GM12891 (cell line): ENCODE data around the gene CHAC1.
"Not testable (repeated sequence)": the region's sequence is repeated elsewhere in the genome, so short reads cannot be mapped to it uniquely, and the experiment has no call there.

Source experiments
- DNase-seq: peaks from one replicate; pipeline ENCODE4 v3.0.0; 2011; ENCODE audit warnings: low spot score; ENCODE audit not compliant: insufficient read length
- FAIRE-seq: peaks from 2 replicates; lab custom pipeline; 2011; peaks lifted over from hg19 to GRCh38; lab: Jason Lieb, UNC
- PAX5 ChIP-seq: IDR thresholded peaks from 2 replicates; pipeline ENCODE4 v1.6.1; 2011; ENCODE audit warnings: low read length, moderate library complexity, mild to moderate bottlenecking; ENCODE audit not compliant: insufficient read depth, severe bottlenecking
- POLR2A ChIP-seq: IDR thresholded peaks from 2 replicates; pipeline ENCODE4 v1.6.1; 2011; ENCODE audit warnings: low read depth, low read length, control low read depth
- POLR2AphosphoS5 ChIP-seq: IDR thresholded peaks from 2 replicates; pipeline ENCODE4 v1.6.1; 2011; ENCODE audit warnings: low read depth, low read length, control low read depth
- POU2F2 ChIP-seq: IDR thresholded peaks from 2 replicates; pipeline ENCODE4 v1.6.1; 2011; ENCODE audit warnings: low read depth, mild to moderate bottlenecking, control low read depth, low read length, moderate library complexity
- SPI1 ChIP-seq: IDR thresholded peaks from 2 replicates; pipeline ENCODE4 v1.6.1; 2011; ENCODE audit warnings: low read depth, low read length, control low read depth
- TAF1 ChIP-seq: IDR thresholded peaks from 2 replicates; pipeline ENCODE4 v1.6.1; 2011; ENCODE audit warnings: low read depth, low read length, control low read depth

The CHAC1 gene

GRCh38 chr15:40955930-40956540, 2.8 kb downstream of the CHAC1 start:
- TF ChIP-seq TAF1 (no peak), POLR2AphosphoS5 (no peak), PAX5 (no peak), POLR2A (no peak), SPI1 (no peak), POU2F2 (no peak)
- DNase-seq = no peak
- FAIRE-seq = no peak

GRCh38 chr15:40956541-40956982, 3.3 kb downstream of the CHAC1 start:
- no peak for FAIRE-seq

GRCh38 chr15:40957041-40957555, 3.8 kb downstream of the CHAC1 start:
- no peak for DNase-seq
- FAIRE-seq = no peak
- TF ChIP-seq POLR2AphosphoS5 (no peak), POU2F2 (no peak), TAF1 (no peak), PAX5 (no peak), SPI1 (no peak), POLR2A (no peak)

More at GRCh38 chr15:40956541-40956982, 3.3 kb downstream of the CHAC1 start:
- TF ChIP-seq TAF1 (no peak), POLR2A (no peak), POLR2AphosphoS5 (no peak), PAX5 (no peak), POU2F2 (no peak), SPI1 (no peak)
- DNase-seq = no peak

GRCh38 chr15:40957581-40958051, 4.3 kb downstream of the CHAC1 start:
- FAIRE-seq = no peak
- no peak for DNase-seq
- TF ChIP-seq POU2F2 (no peak), PAX5 (no peak), POLR2AphosphoS5 (no peak), POLR2A (no peak), TAF1 (no peak), SPI1 (no peak)

GRCh38 chr15:40958146-40958545, 4.9 kb downstream of the CHAC1 start:
- FAIRE-seq (no peak), DNase-seq (no peak)
- no peak for TF ChIP-seq TAF1

- TF ChIP-seq PAX5 (no peak), POLR2AphosphoS5 (no peak), POLR2A (no peak), TAF1 (no peak), SPI1 (no peak), POU2F2 (no peak)
- no peak for DNase-seq
- no peak for FAIRE-seq
Measured at GRCh38 chr15:40958723-40959122, 5.5 kb downstream of the CHAC1 start.

GRCh38 chr15:40959331-40960141, 6.3 kb downstream of the CHAC1 start:
- FAIRE-seq (no peak), DNase-seq (no peak)
- TF ChIP-seq POLR2A (no peak), POLR2AphosphoS5 (no peak), TAF1 (no peak), POU2F2 (no peak), SPI1 (no peak), PAX5 (no peak)

- DNase-seq = no peak
- FAIRE-seq = no peak
- TF ChIP-seq POLR2A = no peak
Measured at GRCh38 chr15:40960151-40960885, 7.0 kb downstream of the CHAC1 start.

- DNase-seq (no peak), FAIRE-seq (no peak)
- TF ChIP-seq POU2F2 (no peak), TAF1 (no peak), POLR2AphosphoS5 (no peak), PAX5 (no peak), SPI1 (no peak)
Measured at GRCh38 chr15:40960925-40961324, 7.7 kb downstream of the CHAC1 start.

- not testable (repeated sequence) for DNase-seq, FAIRE-seq
Measured at GRCh38 chr15:40961740-40962139, 8.5 kb downstream of the CHAC1 start.

GRCh38 chr15:40962317-40962716, 9.0 kb downstream of the CHAC1 start:
- not testable (repeated sequence) for FAIRE-seq, DNase-seq
